IMR-90 (cell line): ENCODE measurements around the gene MTAP. TPM values are rescaled to one million over a fixed set of nuclear protein-coding genes. Genes with fewer than 3 reads are reported as not detected.
A peak's percentile ranks its signal among the peaks of the same experiment; 100 is the strongest.

Source experiments
- ATAC-seq: fragments of 200-7000 bp; cut with Tn5 transposase; 2 replicates; pipeline ENCODE4 v1.9.1; 2020; ENCODE audit warnings: low read depth, mild to moderate bottlenecking, moderate library complexity
- BruUV-seq: library from RNA; stranded (reverse); fragments of 400-500 nt; replicated peaks from 2 replicates; lab custom pipeline; 2021; lab: Mats Ljungman, UMichigan
- CTCF ChIA-PET: fragments of 300-600 bp; formaldehyde crosslinking; extraction: SDS; loops from one replicate; lab custom pipeline; 2021; ENCODE audit warnings: antibody characterized with exemption; lab: Yijun Ruan, JAX
- POLR2A ChIA-PET: fragments of 300-600 bp; sonication (Branson Sonifier 250); formaldehyde crosslinking; loops from one replicate; lab custom pipeline; 2022; ENCODE audit warnings: antibody characterized with exemption; ENCODE audit not compliant: unreplicated experiment; lab: Charles Lee
- DNase-seq: peaks from one replicate; pipeline ENCODE4 v3.0.0; 2013
- H2AFZ ChIP-seq: replicated peaks from 2 replicates; pipeline ENCODE3; 2013; ENCODE audit warnings: low read length, mild to moderate bottlenecking; ENCODE audit not compliant: poor library complexity
- H2AK5ac ChIP-seq: 2 replicates; pipeline ENCODE4 v1.6.1; 2013; ENCODE audit warnings: low read depth, low read length, inconsistent platforms
- H2AK9ac ChIP-seq: replicated peaks from 2 replicates; pipeline ENCODE3; 2013; ENCODE audit warnings: mild to moderate bottlenecking, low read depth, low read length, moderate library complexity; ENCODE audit not compliant: poor library complexity
- H2BK120ac ChIP-seq: 2 replicates; pipeline ENCODE4 v1.6.1; 2013; ENCODE audit warnings: low read depth, low read length, inconsistent platforms
- H2BK15ac ChIP-seq: 3 replicates; pipeline ENCODE4 v1.6.1; 2013; ENCODE audit warnings: low read depth, low read length, inconsistent platforms
- H2BK20ac ChIP-seq: 2 replicates; pipeline ENCODE4 v1.6.1; 2013; ENCODE audit warnings: low read depth, mild to moderate bottlenecking, inconsistent platforms, low read length, moderate library complexity
- H2BK5ac ChIP-seq: 2 replicates; pipeline ENCODE4 v1.6.1; 2013; ENCODE audit warnings: mild to moderate bottlenecking, low read depth, low read length, inconsistent platforms; ENCODE audit not compliant: poor library complexity, severe bottlenecking
- H3K14ac ChIP-seq: replicated peaks from 2 replicates; pipeline ENCODE4 v1.6.1; 2013; ENCODE audit warnings: low read depth, low read length, inconsistent platforms
- H3K18ac ChIP-seq: 2 replicates; pipeline ENCODE4 v1.6.1; 2013; ENCODE audit warnings: low read depth, low read length, control low read depth
- H3K23ac ChIP-seq: 2 replicates; pipeline ENCODE4 v1.6.1; 2013; ENCODE audit warnings: low read depth, low read length, inconsistent platforms
- H3K27ac ChIP-seq: 2 replicates; pipeline ENCODE4 v1.5.1; 2013; ENCODE audit warnings: mild to moderate bottlenecking, control low read depth, low read length; ENCODE audit not compliant: insufficient read depth
- H3K27me3 ChIP-seq: 2 replicates; pipeline ENCODE4 v1.6.1; 2013; ENCODE audit warnings: low read length; ENCODE audit not compliant: control insufficient read depth, insufficient read depth
- H3K36me3 ChIP-seq: 2 replicates; pipeline ENCODE4 v1.6.1; 2013; ENCODE audit warnings: low read length, mixed read lengths; ENCODE audit not compliant: control insufficient read depth, insufficient read depth
- H3K4ac ChIP-seq: 2 replicates; pipeline ENCODE4 v1.6.1; 2013; ENCODE audit warnings: low read depth, low read length, inconsistent platforms
- H3K4me1 ChIP-seq: 2 replicates; pipeline ENCODE4 v1.6.1; 2013; ENCODE audit warnings: low read length, mixed read lengths; ENCODE audit not compliant: control insufficient read depth, insufficient read depth
- H3K4me2 ChIP-seq: 2 replicates; pipeline ENCODE4 v1.6.1; 2013; ENCODE audit warnings: low read depth, mild to moderate bottlenecking, control low read depth, low read length, moderate library complexity
- H3K4me3 ChIP-seq: 2 replicates; pipeline ENCODE4 v1.5.1; 2013; ENCODE audit warnings: low read depth, mild to moderate bottlenecking, control low read depth, low read length, moderate library complexity; ENCODE audit not compliant: insufficient read depth
- H3K56ac ChIP-seq: 2 replicates; pipeline ENCODE4 v1.6.1; 2013; ENCODE audit warnings: low read length, inconsistent platforms; ENCODE audit not compliant: insufficient read depth; ENCODE audit errors: extremely low read depth
- H3K79me1 ChIP-seq, 2 experiments: 2 replicates each; pipeline ENCODE4 v1.6.1; 2013; ENCODE audit warnings: low read length in 2 of 2, inconsistent platforms in 1 of 2, low read depth in 1 of 2
- H3K9ac ChIP-seq: 2 replicates; pipeline ENCODE4 v1.6.1; 2013; ENCODE audit warnings: low read depth, low read length, control low read depth
- H3K9me1 ChIP-seq: 2 replicates; pipeline ENCODE4 v1.6.1; 2013; ENCODE audit warnings: low read length, inconsistent platforms; ENCODE audit not compliant: insufficient read depth
- H3K9me3 ChIP-seq: 2 replicates; pipeline ENCODE4 v1.6.1; 2013; ENCODE audit warnings: low read length; ENCODE audit not compliant: control insufficient read depth, insufficient read depth
- H4K20me1 ChIP-seq: 2 replicates; pipeline ENCODE4 v1.6.1; 2013; ENCODE audit warnings: low read length, inconsistent platforms; ENCODE audit not compliant: insufficient read depth
- H4K5ac ChIP-seq: 2 replicates; pipeline ENCODE4 v1.6.1; 2013; ENCODE audit warnings: mild to moderate bottlenecking, low read depth, low read length, control low read depth
- H4K8ac ChIP-seq, 2 experiments: 2 replicates each; pipeline ENCODE4 v1.6.1; 2013; ENCODE audit warnings: low read depth in 2 of 2, low read length in 2 of 2, control low read depth in 1 of 2, inconsistent platforms in 1 of 2
- H4K91ac ChIP-seq: 2 replicates; pipeline ENCODE4 v1.6.1; 2013; ENCODE audit warnings: low read depth, low read length, inconsistent platforms; ENCODE audit not compliant: insufficient read depth
- BHLHE40 ChIP-seq: fragments of 150-350 bp; IDR thresholded peaks from 2 replicates; pipeline ENCODE4 v1.6.1; 2016; ENCODE audit warnings: mild to moderate bottlenecking, low read depth, low read length
- MAFK ChIP-seq: IDR thresholded peaks from 2 replicates; pipeline ENCODE4 v1.6.1; 2012; ENCODE audit warnings: low read depth, low read length, improper control_type of control experiment
- WGBS, 2 experiments: methylation state at CpG; one replicate each; pipeline versions ENCODE4 v1.1.5 to v1.1.7; 2013; ENCODE audit warnings: missing lambda C conversion rate in 2 of 2; ENCODE audit not compliant: insufficient read length in 1 of 2; ENCODE audit errors: extremely low coverage in 2 of 2; 5-methylcytosine and 5-hydroxymethylcytosine counted together
- dilution Hi-C: fragments of 300-500 bp; cut with HindIII; formaldehyde crosslinking; loops from one replicate; pipeline ENCODE4 v1.14.3; 2018; ENCODE audit warnings: low sequenced_read_pairs; ENCODE audit not compliant: unreplicated experiment
- in situ Hi-C: fragments of 300-500 bp; cut with MboI; formaldehyde crosslinking; loops from 3 replicates; pipeline ENCODE4 v1.14.3; 2019; ENCODE audit warnings: low sequenced_read_pairs, inconsistent platforms, mixed read lengths
- intact Hi-C: fragments of 100-400 bp; cut with micrococcal nuclease; formaldehyde crosslinking; loops from 2 replicates; pipeline ENCODE4 v1.10.0; 2022
- polyA plus RNA-seq, 3 experiments: library from polyadenylated mRNA; depleted of rRNA; stranded (reverse); fragments of >200 nt; gene quantifications; 2 replicates each; pipeline ENCODE4 v1.2.3, GENCODE V29; 2012; ENCODE audit warnings: low replicate concordance in 1 of 3
- total RNA-seq: library from RNA; depleted of rRNA; stranded (reverse); fragments of >200 nt; gene quantifications from 2 replicates; pipeline ENCODE4 v1.2.3, GENCODE V29; 2012
- TF ChIP-seq, protein P1 (sequence below): fragments of 150-350 bp; IDR thresholded peaks from 2 replicates; pipeline ENCODE4 v1.6.1; 2016; ENCODE audit warnings: low read depth, mild to moderate bottlenecking, low read length, moderate library complexity, borderline replicate concordance

Gene MTAP
- total and polyA plus RNA-seq, 2 of the 4 experiments (the other 2 are of a cell fraction), result 15.7 to 50.9 TPM

DNA sequence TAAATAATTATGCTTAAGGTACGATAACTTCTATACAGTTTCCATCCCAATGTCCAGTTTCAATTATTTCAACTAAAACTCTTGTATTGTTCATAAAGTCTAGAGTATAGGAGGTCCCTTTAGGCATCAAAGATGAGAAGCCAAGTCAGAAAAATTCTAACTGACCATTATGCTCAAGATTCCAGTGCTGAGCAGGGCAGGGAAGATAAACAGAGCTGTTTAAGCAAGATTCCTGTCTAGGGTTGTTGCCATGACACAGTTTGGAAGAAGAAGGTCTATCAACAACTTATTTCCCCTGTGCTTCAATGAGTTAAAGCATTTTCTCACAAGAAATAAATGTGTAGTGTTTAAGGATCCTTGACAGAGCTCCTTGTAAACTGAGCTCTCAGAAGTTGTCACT lies 48.9 kb upstream of the MTAP start:
- CTCF ChIA-PET, result interaction anchor here (0.6 kb wide), 1 partner anchor 17 kb away, joined by 3 read pairs; no protein-coding TSS in a partner anchor
- H3K9me1 ChIP-seq, result no peaks in the 10 kb centered on the region
- no peaks in the 10 kb centered on the region for H4K20me1 ChIP-seq
- H3K56ac ChIP-seq, result no peak overlapping the region
- H3K36me3 ChIP-seq, result no peaks in the 10 kb centered on the region
- no peak overlapping the region for H3K4me3 ChIP-seq
- H3K14ac ChIP-seq, result no peak overlapping the region
- TF ChIP-seq BHLHE40, result no peak
- TF ChIP-seq MAFK, result no peak
- TF ChIP-seq, protein P1, sequence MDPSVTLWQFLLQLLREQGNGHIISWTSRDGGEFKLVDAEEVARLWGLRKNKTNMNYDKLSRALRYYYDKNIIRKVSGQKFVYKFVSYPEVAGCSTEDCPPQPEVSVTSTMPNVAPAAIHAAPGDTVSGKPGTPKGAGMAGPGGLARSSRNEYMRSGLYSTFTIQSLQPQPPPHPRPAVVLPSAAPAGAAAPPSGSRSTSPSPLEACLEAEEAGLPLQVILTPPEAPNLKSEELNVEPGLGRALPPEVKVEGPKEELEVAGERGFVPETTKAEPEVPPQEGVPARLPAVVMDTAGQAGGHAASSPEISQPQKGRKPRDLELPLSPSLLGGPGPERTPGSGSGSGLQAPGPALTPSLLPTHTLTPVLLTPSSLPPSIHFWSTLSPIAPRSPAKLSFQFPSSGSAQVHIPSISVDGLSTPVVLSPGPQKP, result no peak
- no peak overlapping the region for H2BK120ac ChIP-seq
- dilution Hi-C loops, result no loop called here
- no peak for DNase-seq
- no peak overlapping the region for H2AK9ac ChIP-seq
- in situ Hi-C loops, result no loop called here
- H3K9ac ChIP-seq, result no peak overlapping the region
- ATAC-seq, result peak; percentile 59; the same call in 1 of the 2 replicates
- H3K23ac ChIP-seq, result no peak overlapping the region
- no peak overlapping the region for H4K5ac ChIP-seq
- H3K4ac ChIP-seq, result no peak overlapping the region
- no peak overlapping the region for H2AFZ ChIP-seq
- intact Hi-C loops, result no loop called here
- no peaks in the 10 kb centered on the region for H3K27me3 ChIP-seq
- H2AK5ac ChIP-seq, result no peak overlapping the region
- H4K91ac ChIP-seq, result no peak overlapping the region
- POLR2A ChIA-PET, result no interaction called here
- H4K8ac ChIP-seq, result no peak overlapping the region
- WGBS, 2 experiments, result no CpG with 5 or more reads among the region's 1 CpG
- H3K27ac ChIP-seq, result no peak overlapping the region
- no peaks in the 10 kb centered on the region for H3K79me1 ChIP-seq
- no peak overlapping the region for H2BK5ac ChIP-seq
- no peak overlapping the region for H3K18ac ChIP-seq
- no TSS peak for BruUV-seq
- H3K4me2 ChIP-seq, result no peak overlapping the region
- no peak overlapping the region for H2BK15ac ChIP-seq
- H3K9me3 ChIP-seq, result no peaks in the 10 kb centered on the region
- H2BK20ac ChIP-seq, result no peak overlapping the region
- no peaks in the 10 kb centered on the region for H3K4me1 ChIP-seq
